B cell (primary cell): ENCODE results near the gene SSBP3.

Experiments used
- CTCF ChIP-seq: fragments of 200-600 bp; IDR thresholded peaks from one replicate; pipeline ENCODE4 v1.8.0; 2022; ENCODE audit warnings: antibody characterized with exemption, mild to moderate bottlenecking
- EZH2 ChIP-seq: IDR thresholded peaks from 2 replicates; pipeline ENCODE4 v1.6.1; 2012; ENCODE audit warnings: borderline replicate concordance, low read depth, mild to moderate bottlenecking, moderate library complexity, low read length; ENCODE audit not compliant: insufficient read depth, poor library complexity, severe bottlenecking

GRCh38 chr1:54237586-54237985 lies 168.6 kb downstream of the SSBP3 start:
- TF ChIP-seq CTCF, result no peak
- TF ChIP-seq EZH2, result no peak
